Astrocyte (in vitro differentiated cells and primary cell): ENCODE measurements around the gene CHGA.

Source experiments
- EZH2 ChIP-seq: IDR thresholded peaks from 2 replicates; pipeline ENCODE4 v1.6.1; 2012; ENCODE audit warnings: mild to moderate bottlenecking, low read length, inconsistent platforms; ENCODE audit not compliant: insufficient read depth
- TF ChIP-seq, protein P1 (sequence below): IDR thresholded peaks from 2 replicates; pipeline ENCODE4 v1.5.1; 2011; ENCODE audit warnings: low read depth, mild to moderate bottlenecking, inconsistent platforms, low read length, moderate library complexity; ENCODE audit not compliant: insufficient read depth

DNA sequence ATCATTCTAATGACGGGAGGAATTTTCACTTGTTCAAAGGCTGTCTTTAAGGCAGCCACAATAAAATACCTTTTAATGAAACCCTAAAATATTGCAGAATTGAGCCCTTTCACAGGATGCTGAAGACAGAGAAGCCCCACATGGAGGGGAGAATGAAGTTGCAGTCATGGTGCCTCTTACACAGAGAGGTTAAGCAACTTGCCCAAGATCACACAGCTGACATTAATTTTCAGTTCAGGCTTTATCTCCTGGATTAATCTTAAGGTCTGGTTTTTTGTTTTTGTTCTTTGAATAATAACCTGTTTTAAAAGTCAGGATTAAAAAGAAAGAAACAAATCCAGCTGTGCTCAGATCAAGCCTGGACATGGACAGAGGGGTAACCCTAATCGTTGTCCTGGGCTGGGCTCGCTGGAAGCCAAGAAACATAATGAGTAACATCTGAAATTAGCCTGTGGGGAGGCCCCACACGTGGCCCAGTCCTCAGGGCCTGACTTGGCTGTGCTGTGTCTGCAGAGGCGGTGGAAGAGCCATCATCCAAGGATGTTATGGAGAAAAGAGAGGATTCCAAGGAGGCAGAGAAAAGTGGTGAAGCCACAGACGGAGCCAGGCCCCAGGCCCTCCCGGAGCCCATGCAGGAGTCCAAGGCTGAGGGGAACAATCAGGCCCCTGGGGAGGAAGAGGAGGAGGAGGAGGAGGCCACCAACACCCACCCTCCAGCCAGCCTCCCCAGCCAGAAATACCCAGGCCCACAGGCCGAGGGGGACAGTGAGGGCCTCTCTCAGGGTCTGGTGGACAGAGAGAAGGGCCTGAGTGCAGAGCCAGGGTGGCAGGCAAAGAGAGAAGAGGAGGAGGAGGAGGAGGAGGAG lies 8.0 kb downstream of the CHGA start:
- TF ChIP-seq, protein P1, sequence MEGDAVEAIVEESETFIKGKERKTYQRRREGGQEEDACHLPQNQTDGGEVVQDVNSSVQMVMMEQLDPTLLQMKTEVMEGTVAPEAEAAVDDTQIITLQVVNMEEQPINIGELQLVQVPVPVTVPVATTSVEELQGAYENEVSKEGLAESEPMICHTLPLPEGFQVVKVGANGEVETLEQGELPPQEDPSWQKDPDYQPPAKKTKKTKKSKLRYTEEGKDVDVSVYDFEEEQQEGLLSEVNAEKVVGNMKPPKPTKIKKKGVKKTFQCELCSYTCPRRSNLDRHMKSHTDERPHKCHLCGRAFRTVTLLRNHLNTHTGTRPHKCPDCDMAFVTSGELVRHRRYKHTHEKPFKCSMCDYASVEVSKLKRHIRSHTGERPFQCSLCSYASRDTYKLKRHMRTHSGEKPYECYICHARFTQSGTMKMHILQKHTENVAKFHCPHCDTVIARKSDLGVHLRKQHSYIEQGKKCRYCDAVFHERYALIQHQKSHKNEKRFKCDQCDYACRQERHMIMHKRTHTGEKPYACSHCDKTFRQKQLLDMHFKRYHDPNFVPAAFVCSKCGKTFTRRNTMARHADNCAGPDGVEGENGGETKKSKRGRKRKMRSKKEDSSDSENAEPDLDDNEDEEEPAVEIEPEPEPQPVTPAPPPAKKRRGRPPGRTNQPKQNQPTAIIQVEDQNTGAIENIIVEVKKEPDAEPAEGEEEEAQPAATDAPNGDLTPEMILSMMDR, result no peak
- TF ChIP-seq EZH2, result no peak
